ENCODE results near the gene AKR7A3. TPM values are rescaled to one million over a fixed set of nuclear protein-coding genes. Genes with fewer than 3 reads are reported as not detected.
"Not testable (repeated sequence)": the region's sequence is repeated elsewhere in the genome, so short reads cannot be mapped to it uniquely, and the experiment has no call there.

AKR7A3 gene
- 1 to 10 TPM in 1 of 4 donors, under 1 TPM in 3; 0.13 to 1.6 (median 0.66) TPM for total RNA-seq

- peaks cover 0 to 10% (median 0%) of the 10 kb centered on the region in 4 donors for H3K36me3 ChIP-seq
- DNase-seq (ENCODE audit: extremely low spot score); H3K27me3 ChIP-seq; H3K9me3 ChIP-seq; H3K27ac ChIP-seq (replicated peaks in 1 of 4); intact Hi-C loops (cut with DNase I): not testable (repeated sequence)
- 39% methylated on average over 22 of the region's 82 CpGs for WGBS
- H3K4me3 ChIP-seq: peak within 1 kb of the TSS; percentile 46 to 60 (median 49)
- H3K4me1 ChIP-seq: peaks cover 5 to 17% (median 14%) of the 10 kb centered on the region in 4 donors
These were observed at the start of gene AKR7A3 for GRCh38 chr1:19288324-19289241. Gene AKR7A3, minus strand, starts transcription at chr1:19288770. Its CDS starts 61 bp downstream, at chr1:19288709.

- TF ChIP-seq CTCF (IDR thresholded peaks at IDR 0.05) (peak; percentile 17 to 28 (median 22)), EP300 (IDR thresholded peaks at IDR 0.05) (no peak), POLR2AphosphoS5 (IDR thresholded peaks at IDR 0.05) (peak in 1 of 2 donors; percentile 11), POLR2A (IDR thresholded peaks at IDR 0.05; ENCODE audit: low read depth) (no peak)
- Histone ChIP-seq H3K36me3 (peaks cover 8 to 65% (median 56%) of the 10 kb centered on the region in 4 donors), H3K4me3 (no peak overlapping the region), H3K9me3 (no peaks in the 10 kb centered on the region), H3K4me1 (peaks cover 9 to 33% (median 24%) of the 10 kb centered on the region in 4 donors), H3K27ac (replicated peaks in 1 of 4) (no peak overlapping the region), H3K27me3 (no peaks in the 10 kb centered on the region)
- WGBS: 72% methylated on average over 27 of the region's 27 CpGs
- intact Hi-C loops (cut with DNase I): no loop called here
- DNase-seq (ENCODE audit: extremely low spot score): no peak
These were observed 49.8 kb upstream of the AKR7A3 start for GRCh38 chr1:19338323-19338762.

- Histone ChIP-seq H3K36me3 (peaks cover 8 to 61% (median 49%) of the 10 kb centered on the region in 4 donors), H3K27ac (replicated peaks in 1 of 4) (no peak overlapping the region), H3K9me3 (no peaks in the 10 kb centered on the region), H3K27me3 (no peaks in the 10 kb centered on the region), H3K4me3 (no peak overlapping the region), H3K4me1 (peaks cover 7 to 25% (median 14%) of the 10 kb centered on the region in 4 donors)
- 93% methylated on average over 4 of the region's 4 CpGs for WGBS
- intact Hi-C loops (cut with DNase I): no loop called here
- TF ChIP-seq POLR2A (IDR thresholded peaks at IDR 0.05; ENCODE audit: low read depth): no peak
- DNase-seq (ENCODE audit: extremely low spot score): no peak
These were observed 48.7 kb upstream of the AKR7A3 start for GRCh38 chr1:19337289-19337688.

GRCh38 chr1:19336543-19336942 is 48.0 kb upstream of the AKR7A3 start:
- intact Hi-C loops (cut with DNase I): no loop called here
- peaks cover 8 to 61% (median 49%) of the 10 kb centered on the region in 4 donors for H3K36me3 ChIP-seq

GRCh38 chr1:19333587-19334354 is 45.2 kb upstream of the AKR7A3 start:
- no peak for DNase-seq (ENCODE audit: extremely low spot score)
- Histone ChIP-seq H3K27me3 (no peaks in the 10 kb centered on the region), H3K36me3 (peaks cover 0 to 60% (median 47%) of the 10 kb centered on the region in 4 donors), H3K4me1 (peaks cover 0 to 10% (median 0%) of the 10 kb centered on the region in 4 donors), H3K4me3 (no peak overlapping the region), H3K27ac (replicated peaks in 1 of 4) (no peak overlapping the region), H3K9me3 (no peaks in the 10 kb centered on the region)
- 88% methylated on average over 9 of the region's 9 CpGs for WGBS
- TF ChIP-seq CTCF (IDR thresholded peaks at IDR 0.05) (no peak), POLR2AphosphoS5 (IDR thresholded peaks at IDR 0.05) (peak in 1 of 2 donors; percentile 5), POLR2A (IDR thresholded peaks at IDR 0.05; ENCODE audit: low read depth) (no peak), EP300 (IDR thresholded peaks at IDR 0.05) (no peak)
- intact Hi-C loops (cut with DNase I): no loop called here

More at GRCh38 chr1:19336543-19336942, 48.0 kb upstream of the AKR7A3 start:
- no peaks in the 10 kb centered on the region for H3K27me3 ChIP-seq
- peaks cover 0 to 18% (median 6%) of the 10 kb centered on the region in 4 donors for H3K4me1 ChIP-seq
- H3K27ac ChIP-seq (replicated peaks in 1 of 4): no peak overlapping the region
- no peaks in the 10 kb centered on the region for H3K9me3 ChIP-seq
- TF ChIP-seq POLR2AphosphoS5 (IDR thresholded peaks at IDR 0.05): no peak
- TF ChIP-seq CTCF (IDR thresholded peaks at IDR 0.05): no peak
- no peak for TF ChIP-seq POLR2A (IDR thresholded peaks at IDR 0.05; ENCODE audit: low read depth)
- TF ChIP-seq EP300 (IDR thresholded peaks at IDR 0.05): no peak
- no peak overlapping the region for H3K4me3 ChIP-seq
- 82% methylated on average over 7 of the region's 7 CpGs for WGBS
- DNase-seq (ENCODE audit: extremely low spot score): no peak
